ENCODE results near the gene DYNC2H1. TPM values are rescaled to one million over a fixed set of nuclear protein-coding genes. Genes with fewer than 3 reads are reported as not detected.

The DYNC2H1 gene
- total RNA-seq, 2 experiments from 2014 or later: 2.8 to 3.2 TPM

DNA sequence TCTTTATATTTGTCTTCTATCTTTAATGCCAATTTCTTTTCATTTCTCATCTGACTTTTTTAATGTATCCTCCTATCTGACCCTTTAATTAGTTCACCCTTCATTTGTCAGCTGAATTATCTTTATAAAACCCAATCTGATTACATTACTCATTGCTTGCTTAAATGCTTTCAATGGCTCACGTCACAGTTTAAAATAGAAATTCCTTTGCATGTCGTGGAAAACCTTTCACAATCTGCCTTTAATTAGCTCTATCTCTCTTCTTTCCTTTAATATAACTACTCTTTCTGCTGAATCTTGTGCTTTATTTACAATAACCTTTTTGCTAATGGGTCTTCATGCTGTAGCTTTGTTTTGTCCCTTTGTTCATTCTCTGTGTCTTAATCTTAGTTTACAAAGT is 125.7 kb downstream of the DYNC2H1 start:
- no peak for DNase-seq
- H3K4me1 ChIP-seq (ENCODE audit: insufficient read depth, low read length): no peaks in the 10 kb centered on the region
- H3K27ac Mint-ChIP-seq: no peak overlapping the region
- intact Hi-C loops (cut with DNase I, micrococcal nuclease): no loop called here
- no peak for TF ChIP-seq CTCF (IDR thresholded peaks at IDR 0.05)
- H3K36me3 ChIP-seq (ENCODE audit: insufficient read depth, low read length): no peaks in the 10 kb centered on the region
- CTCF ChIA-PET: no interaction called here
- H3K9me3 Mint-ChIP-seq: no peaks in the 10 kb centered on the region
- H3K4me3 ChIP-seq (ENCODE audit: low read length): no peak overlapping the region
- H3K4me3 Mint-ChIP-seq: no peak overlapping the region
- no peaks in the 10 kb centered on the region for H3K27me3 Mint-ChIP-seq
- no peak overlapping the region for H3K27ac ChIP-seq (ENCODE audit: low read depth in 1 of 2, low read length in 2 of 2)
- no peaks in the 10 kb centered on the region for H3K4me1 Mint-ChIP-seq (ENCODE audit: low read depth)
- no peaks in the 10 kb centered on the region for H3K36me3 Mint-ChIP-seq (ENCODE audit: low read depth)
- H3K9me3 ChIP-seq (ENCODE audit: control insufficient read depth in 1 of 2, insufficient read depth in 1 of 2, low read length in 2 of 2): no peaks in the 10 kb centered on the region
- no peak for ATAC-seq (ENCODE audit: poor library complexity)
- H3K27me3 ChIP-seq (ENCODE audit: control insufficient read depth in 1 of 2, insufficient read depth in 2 of 2, low read length in 2 of 2): no peaks in the 10 kb centered on the region
- POLR2A ChIA-PET: no interaction called here

GRCh38 chr11:103241574-103241973 is 132.3 kb downstream of the DYNC2H1 start:
- no peaks in the 10 kb centered on the region for H3K27me3 ChIP-seq (ENCODE audit: control insufficient read depth in 1 of 2, insufficient read depth in 2 of 2, low read length in 2 of 2)
- H3K27me3 Mint-ChIP-seq: no peaks in the 10 kb centered on the region
- intact Hi-C loops (cut with DNase I, micrococcal nuclease): no loop called here
- H3K4me3 Mint-ChIP-seq: no peak overlapping the region
- ATAC-seq (ENCODE audit: poor library complexity) (no peak), DNase-seq (no peak)
- TF ChIP-seq CTCF (IDR thresholded peaks at IDR 0.05): no peak
- H3K9me3 Mint-ChIP-seq: no peaks in the 10 kb centered on the region
- ChIA-PET POLR2A (no interaction called here), CTCF (no interaction called here)
- no peaks in the 10 kb centered on the region for H3K4me1 ChIP-seq (ENCODE audit: insufficient read depth, low read length)
- no peaks in the 10 kb centered on the region for H3K9me3 ChIP-seq (ENCODE audit: control insufficient read depth in 1 of 2, insufficient read depth in 1 of 2, low read length in 2 of 2)
- H3K4me1 Mint-ChIP-seq (ENCODE audit: low read depth): no peaks in the 10 kb centered on the region
- no peak overlapping the region for H3K4me3 ChIP-seq (ENCODE audit: low read length)
- H3K36me3 Mint-ChIP-seq (ENCODE audit: low read depth): no peaks in the 10 kb centered on the region
- H3K27ac ChIP-seq (ENCODE audit: low read depth in 1 of 2, low read length in 2 of 2): no peak overlapping the region
- H3K36me3 ChIP-seq (ENCODE audit: insufficient read depth, low read length): no peaks in the 10 kb centered on the region
- H3K27ac Mint-ChIP-seq: no peak overlapping the region

GRCh38 chr11:103254123-103254522 is 144.9 kb downstream of the DYNC2H1 start:
- H3K27me3 Mint-ChIP-seq: no peaks in the 10 kb centered on the region
- no peak overlapping the region for H3K4me3 Mint-ChIP-seq
- TF ChIP-seq CTCF (IDR thresholded peaks at IDR 0.05): no peak
- H3K27me3 ChIP-seq (ENCODE audit: control insufficient read depth in 1 of 2, insufficient read depth in 2 of 2, low read length in 2 of 2): no peaks in the 10 kb centered on the region
- no peak overlapping the region for H3K27ac ChIP-seq (ENCODE audit: low read depth in 1 of 2, low read length in 2 of 2)
- DNase-seq: no peak
- no peak overlapping the region for H3K4me3 ChIP-seq (ENCODE audit: low read length)
- H3K36me3 ChIP-seq (ENCODE audit: insufficient read depth, low read length): no peaks in the 10 kb centered on the region
- POLR2A ChIA-PET: no interaction called here
- no peaks in the 10 kb centered on the region for H3K9me3 ChIP-seq (ENCODE audit: control insufficient read depth in 1 of 2, insufficient read depth in 1 of 2, low read length in 2 of 2)
- ATAC-seq (ENCODE audit: poor library complexity): no peak
- no peaks in the 10 kb centered on the region for H3K4me1 Mint-ChIP-seq (ENCODE audit: low read depth)
- no peaks in the 10 kb centered on the region for H3K36me3 Mint-ChIP-seq (ENCODE audit: low read depth)
- CTCF ChIA-PET: no interaction called here
- no peaks in the 10 kb centered on the region for H3K9me3 Mint-ChIP-seq
- no peaks in the 10 kb centered on the region for H3K4me1 ChIP-seq (ENCODE audit: insufficient read depth, low read length)
- H3K27ac Mint-ChIP-seq: no peak overlapping the region
- intact Hi-C loops (cut with DNase I, micrococcal nuclease): no loop called here

Measured in CD4-positive, alpha-beta T cell (primary cell).